ENCODE results near the gene STH. TPM values are rescaled to one million over a fixed set of nuclear protein-coding genes. Genes with fewer than 3 reads are reported as not detected.
"Not testable (repeated sequence)": the region's sequence is repeated elsewhere in the genome, so short reads cannot be mapped to it uniquely, and the experiment has no call there.

Gene STH
- not detected in 2 replicates for total RNA-seq

DNA sequence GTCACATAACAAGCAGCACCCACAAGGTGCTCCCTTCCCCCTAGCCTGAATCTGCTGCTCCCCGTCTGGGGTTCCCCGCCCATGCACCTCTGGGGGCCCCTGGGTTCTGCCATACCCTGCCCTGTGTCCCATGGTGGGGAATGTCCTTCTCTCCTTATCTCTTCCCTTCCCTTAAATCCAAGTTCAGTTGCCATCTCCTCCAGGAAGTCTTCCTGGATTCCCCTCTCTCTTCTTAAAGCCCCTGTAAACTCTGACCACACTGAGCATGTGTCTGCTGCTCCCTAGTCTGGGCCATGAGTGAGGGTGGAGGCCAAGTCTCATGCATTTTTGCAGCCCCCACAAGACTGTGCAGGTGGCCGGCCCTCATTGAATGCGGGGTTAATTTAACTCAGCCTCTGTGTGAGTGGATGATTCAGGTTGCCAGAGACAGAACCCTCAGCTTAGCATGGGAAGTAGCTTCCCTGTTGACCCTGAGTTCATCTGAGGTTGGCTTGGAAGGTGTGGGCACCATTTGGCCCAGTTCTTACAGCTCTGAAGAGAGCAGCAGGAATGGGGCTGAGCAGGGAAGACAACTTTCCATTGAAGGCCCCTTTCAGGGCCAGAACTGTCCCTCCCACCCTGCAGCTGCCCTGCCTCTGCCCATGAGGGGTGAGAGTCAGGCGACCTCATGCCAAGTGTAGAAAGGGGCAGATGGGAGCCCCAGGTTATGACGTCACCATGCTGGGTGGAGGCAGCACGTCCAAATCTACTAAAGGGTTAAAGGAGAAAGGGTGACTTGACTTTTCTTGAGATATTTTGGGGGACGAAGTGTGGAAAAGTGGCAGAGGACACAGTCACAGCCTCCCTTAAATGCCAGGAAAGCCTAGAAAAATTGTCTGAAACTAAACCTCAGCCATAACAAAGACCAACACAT is at the start of gene STH:
Gene STH, plus strand, starts transcription at position 264 of the 913 bp plus-strand sequence. Its CDS starts 30 bp downstream, at position 294.
- DNase-seq, result no peak

- no peak for DNase-seq
These were observed 49.2 kb upstream of the STH start for GRCh38 chr17:45949755-45950320.

GRCh38 chr17:45950888-45951287 is 48.2 kb upstream of the STH start:
- DNase-seq, result no peak

DNA sequence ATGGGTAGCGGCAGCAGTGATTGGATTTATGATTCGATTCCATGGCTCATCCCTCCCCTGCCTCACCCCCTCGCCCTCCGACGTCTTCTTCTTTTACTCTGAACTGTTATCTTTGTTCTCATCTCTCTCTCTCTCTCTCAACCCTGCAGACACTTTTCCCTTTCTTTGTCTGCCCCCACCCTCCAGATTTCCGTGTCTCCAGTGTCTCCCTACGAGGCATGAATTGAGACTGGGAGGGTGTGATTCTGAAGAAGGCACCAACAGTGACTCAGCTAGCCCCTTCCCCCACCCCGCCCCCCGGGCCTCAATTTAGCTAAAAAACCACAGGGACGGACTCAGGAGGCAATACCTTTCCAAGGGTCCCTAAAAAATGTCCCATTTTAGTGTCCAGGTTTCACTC is 47.6 kb upstream of the STH start:
- no peak for DNase-seq

DNA sequence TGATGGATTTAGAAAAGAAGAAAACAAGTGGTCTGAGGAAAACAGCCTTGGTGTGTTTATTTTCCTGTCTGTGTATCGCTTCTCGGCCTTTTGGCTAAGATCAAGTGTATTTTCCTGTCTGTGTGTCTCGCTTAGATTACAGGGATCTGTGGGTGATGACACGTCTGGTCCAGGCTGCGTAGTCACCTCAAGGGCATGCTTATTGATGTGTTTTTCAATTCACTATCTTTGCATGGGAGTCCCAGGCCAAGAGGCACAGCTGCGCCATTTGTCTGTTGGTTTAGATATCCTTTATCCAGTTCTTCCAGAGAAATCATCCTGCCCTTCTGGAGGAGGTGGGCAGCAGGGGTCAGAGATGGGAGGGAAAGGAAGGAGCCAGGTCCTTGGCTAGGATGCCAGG is 47.1 kb upstream of the STH start:
- no peak for DNase-seq

DNA sequence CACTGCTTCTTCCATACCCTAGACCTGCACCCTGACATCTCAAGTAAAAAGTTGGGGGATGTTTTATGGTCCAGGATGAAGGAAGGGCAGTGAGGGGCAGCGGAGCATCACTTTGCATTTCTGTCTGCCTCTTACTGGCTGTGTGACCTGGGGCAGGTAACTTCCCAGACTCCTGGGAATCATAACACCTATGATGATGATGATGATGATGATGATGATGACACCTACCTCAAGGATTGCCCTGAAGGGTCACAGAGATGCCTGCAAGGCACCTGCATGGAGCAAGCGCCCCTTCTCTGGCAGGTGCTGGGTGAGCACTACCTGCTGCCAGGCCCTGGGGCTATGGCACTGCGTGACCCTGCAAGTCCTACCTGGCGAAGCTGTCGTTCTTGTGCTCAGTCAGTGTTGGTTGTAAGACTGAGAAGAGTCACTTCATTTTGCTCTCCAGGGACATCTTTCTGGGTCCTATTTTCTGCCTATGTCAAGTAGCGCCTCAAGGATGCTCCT is 46.2 kb upstream of the STH start:
- DNase-seq, result no peak

GRCh38 chr17:45953561-45953960 is 45.5 kb upstream of the STH start:
- DNase-seq, result no peak

DNA sequence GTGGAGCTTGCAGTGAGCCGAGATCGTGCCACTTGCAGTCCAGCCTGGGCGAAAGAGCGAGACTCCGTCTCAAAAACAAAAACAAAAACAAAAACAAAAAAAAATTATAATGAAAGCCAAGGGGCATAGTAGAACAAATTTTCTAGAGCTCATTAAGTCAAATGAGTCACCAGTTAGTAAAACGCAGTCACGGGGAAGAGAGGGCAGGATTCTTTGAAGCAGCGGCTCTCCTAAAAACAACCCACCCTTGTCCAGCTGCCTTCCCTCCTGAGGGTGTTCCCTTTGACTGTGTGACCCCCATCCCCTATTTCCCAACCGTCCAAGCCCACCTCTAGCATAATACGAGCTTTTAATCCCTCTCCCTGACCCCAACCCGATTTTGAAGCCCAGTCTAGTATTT is 44.1 kb upstream of the STH start:
- DNase-seq, result no peak

GRCh38 chr17:45955326-45955725 is 43.7 kb upstream of the STH start:
- no peak for DNase-seq

DNA sequence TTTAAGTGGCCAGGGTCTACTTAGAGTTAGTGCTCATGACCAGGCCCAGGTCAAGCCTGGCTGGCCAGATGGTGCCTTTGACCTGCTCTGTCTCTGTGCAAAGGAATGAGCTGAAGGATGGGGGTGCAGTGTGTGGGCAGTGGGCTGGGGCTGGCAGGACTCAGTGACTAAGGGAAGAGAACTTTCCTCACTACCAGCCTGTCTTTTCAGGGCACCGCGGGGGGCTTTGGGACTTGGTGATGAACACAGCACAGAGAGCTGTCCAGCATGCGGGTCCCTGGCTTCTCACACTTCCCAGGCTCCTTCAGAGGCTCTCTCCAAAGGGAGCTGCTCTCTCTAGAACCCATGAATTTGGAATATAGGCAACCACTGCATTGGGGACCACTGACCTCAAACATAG is 43.0 kb upstream of the STH start:
- no peak for DNase-seq

GRCh38 chr17:45956746-45957145 is 42.3 kb upstream of the STH start:
- DNase-seq, result not testable (repeated sequence)

- no peak for DNase-seq
These were observed 40.7 kb upstream of the STH start for GRCh38 chr17:45958307-45958706.

DNA sequence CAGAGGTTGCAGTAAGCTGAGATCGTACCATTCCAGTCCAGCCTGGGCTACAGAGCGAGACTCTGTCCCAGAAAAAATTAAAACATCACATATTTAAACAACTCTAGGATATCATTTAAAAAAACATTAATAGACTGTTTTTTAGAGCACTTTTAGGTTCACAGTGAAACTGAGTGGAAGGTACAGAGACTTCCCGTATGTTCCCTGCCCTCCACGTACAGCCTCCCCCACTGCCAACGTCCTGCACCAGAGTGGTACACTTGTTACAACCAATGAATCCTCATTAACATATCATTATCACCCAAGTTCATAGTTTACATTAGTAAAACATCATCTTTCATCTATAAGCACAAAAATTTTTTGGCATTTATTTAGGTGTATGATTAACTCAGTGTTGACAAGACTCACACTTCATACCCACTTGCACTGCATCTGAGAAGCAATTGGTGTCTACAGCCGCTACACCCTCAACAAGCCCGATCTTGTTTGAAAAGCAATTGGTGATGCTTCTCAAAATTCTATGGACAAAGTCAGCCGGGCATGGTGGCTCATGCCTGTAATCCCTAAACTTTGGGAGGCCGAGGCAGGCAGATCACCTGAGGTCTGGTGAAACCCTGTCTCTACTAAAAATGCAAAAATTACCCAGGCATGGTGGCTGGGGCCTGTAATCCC is 39.9 kb upstream of the STH start:
- no peak for DNase-seq

GRCh38 chr17:45960311-45960710 is 38.7 kb upstream of the STH start:
- no peak for DNase-seq

DNA sequence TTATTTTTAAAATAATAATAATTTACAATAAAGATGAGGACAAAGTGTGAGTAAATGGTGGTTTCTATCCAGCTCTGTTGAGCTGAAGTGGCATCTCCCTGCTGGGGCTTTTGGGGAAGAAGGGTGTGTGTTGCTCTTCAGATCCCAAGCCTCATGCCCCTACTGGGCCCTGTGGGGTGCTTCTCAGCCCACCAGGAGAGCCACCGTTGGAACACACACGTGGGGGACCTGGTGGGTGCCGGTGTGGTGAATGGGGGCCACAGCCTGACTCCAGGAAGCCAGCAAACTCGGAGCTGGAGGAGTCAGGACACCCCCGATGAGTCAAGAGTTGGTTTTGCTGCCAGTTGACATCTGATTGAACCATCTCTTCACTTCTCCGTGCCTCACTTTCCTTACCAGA is 37.8 kb upstream of the STH start:
- DNase-seq, result no peak

GRCh38 chr17:45962221-45962972 is 36.7 kb upstream of the STH start:
- DNase-seq, result no peak

DNA sequence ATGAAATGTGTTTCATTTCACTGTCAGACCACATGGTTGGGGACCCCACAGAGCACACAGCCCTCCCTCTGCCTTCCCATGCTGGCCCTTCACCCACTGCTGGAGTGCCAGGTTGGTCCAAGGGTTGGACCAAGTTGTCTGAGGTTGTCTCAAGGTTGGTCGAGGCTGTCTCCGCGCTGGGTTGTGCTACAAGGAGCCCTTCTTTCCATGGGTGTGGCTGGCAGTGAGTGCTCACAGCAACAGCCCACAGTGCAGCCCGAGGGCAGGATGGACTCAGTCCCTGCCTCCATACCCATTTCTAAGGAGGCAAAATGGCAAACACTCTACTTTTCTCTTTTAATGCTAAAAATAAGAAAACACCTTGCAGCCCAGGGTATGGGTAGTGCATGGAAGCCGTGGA is 35.8 kb upstream of the STH start:
- no peak for DNase-seq

- no peak for DNase-seq
These were observed 35.2 kb upstream of the STH start for GRCh38 chr17:45963889-45964288.

DNA sequence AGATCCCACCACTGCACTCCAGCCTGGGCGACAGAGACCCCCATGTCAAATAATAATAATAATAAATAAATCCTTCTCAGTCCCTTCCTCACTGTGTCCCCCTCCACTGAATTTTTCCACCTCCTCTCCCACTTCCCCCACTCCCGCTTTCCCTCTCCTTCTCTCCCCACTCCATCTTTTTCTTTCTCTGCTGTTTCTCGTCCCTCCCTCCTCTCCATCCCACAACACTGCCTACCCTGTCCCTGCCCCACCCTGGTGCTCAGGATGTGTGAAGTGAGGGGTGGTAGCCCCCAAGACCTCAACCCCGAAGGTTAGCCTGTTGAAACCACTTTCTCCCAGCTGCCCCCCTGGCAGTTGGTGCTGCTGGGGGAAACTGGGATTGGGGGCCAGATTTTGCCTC is 34.4 kb upstream of the STH start:
- no peak for DNase-seq

GRCh38 chr17:45965812-45966211 is 33.2 kb upstream of the STH start:
- DNase-seq, result no peak

DNA sequence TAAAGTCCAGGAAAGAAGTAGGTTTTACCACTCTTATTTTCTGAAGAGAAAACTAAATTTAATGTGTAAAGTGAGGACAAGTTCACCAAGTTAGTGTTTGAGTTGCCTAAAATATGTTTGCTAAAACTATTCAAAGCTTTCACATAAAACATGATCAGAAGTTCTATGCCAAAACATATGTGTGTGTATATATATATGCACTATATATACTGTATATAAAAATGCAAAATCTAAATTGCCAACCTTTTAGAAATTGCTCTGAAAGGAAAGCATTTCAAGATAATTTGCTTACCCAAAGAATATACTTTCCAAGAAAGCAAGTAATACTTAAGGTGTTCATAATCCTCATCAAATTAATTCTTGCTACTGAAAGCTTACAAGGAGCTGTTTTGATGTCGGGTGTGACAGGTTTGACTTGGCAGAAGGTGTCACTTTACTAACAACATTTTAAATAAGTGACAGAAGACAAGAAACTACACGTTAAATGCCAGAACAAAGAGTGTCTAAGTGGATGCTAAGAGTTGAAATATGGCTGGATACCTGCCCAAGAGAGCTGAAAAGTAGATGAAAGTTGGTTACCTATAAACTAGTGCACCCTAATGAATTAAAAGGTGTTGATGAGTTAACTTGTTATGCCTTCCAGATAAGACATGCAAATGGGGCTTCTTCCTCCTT is 32.3 kb upstream of the STH start:
- DNase-seq, result no peak

- DNase-seq, result no peak
These were observed 31.7 kb upstream of the STH start for GRCh38 chr17:45967378-45967777.
